ENCODE results near the gene SLC4A3. TPM values are rescaled to one million over a fixed set of nuclear protein-coding genes. Genes with fewer than 3 reads are reported as not detected.

SLC4A3 gene
- total and polyA plus RNA-seq, 2 of the 13 experiments (the other 11 are each of a cell fraction or from before 2014, with no cell fraction given) = 0.18 to 0.95 TPM

GRCh38 chr2:219618733-219619122 is 8.7 kb upstream of the SLC4A3 start (continued):
- TF ChIP-seq ADNP (CRISPR knock-in tag; IDR thresholded peaks at IDR 0.05) (no peak), SNAPC5 (CRISPR knock-in tag; IDR thresholded peaks at IDR 0.05; ENCODE audit: borderline replicate concordance) (no peak), ZNF552 (CRISPR knock-in tag; IDR thresholded peaks at IDR 0.05; ENCODE audit: borderline replicate concordance) (no peak), ZBTB43 (CRISPR knock-in tag; conservative IDR thresholded peaks at IDR 0.05) (no peak), ATRX (CRISPR knock-in tag; IDR thresholded peaks at IDR 0.05; ENCODE audit: borderline replicate concordance) (no peak), ZBTB40 (IDR thresholded peaks at IDR 0.05) (no peak), ZBTB40 (CRISPR knock-in tag; IDR thresholded peaks at IDR 0.05) (0 out of 2 replicates have a peak, but pooled peaks have one; percentile 38), ZNF768 (CRISPR knock-in tag; IDR thresholded peaks at IDR 0.05) (no peak), STAG1 (CRISPR knock-in tag; IDR thresholded peaks at IDR 0.05) (no peak), ZNF619 (CRISPR knock-in tag; IDR thresholded peaks at IDR 0.05) (no peak), MED8 (CRISPR knock-in tag; IDR thresholded peaks at IDR 0.05; ENCODE audit: insufficient replicate concordance) (no peak), DDIT3 (CRISPR knock-in tag; IDR thresholded peaks at IDR 0.05) (no peak), LBX2 (CRISPR knock-in tag; IDR thresholded peaks at IDR 0.05; ENCODE audit: borderline replicate concordance) (no peak), ZNF460 (CRISPR knock-in tag; IDR thresholded peaks at IDR 0.05; ENCODE audit: borderline replicate concordance) (no peak), HOXD1 (CRISPR knock-in tag; IDR thresholded peaks at IDR 0.05) (no peak), PATZ1 (CRISPR knock-in tag; IDR thresholded peaks at IDR 0.05) (no peak), ZNF558 (CRISPR knock-in tag; IDR thresholded peaks at IDR 0.05; ENCODE audit: borderline replicate concordance) (no peak), GABPB1 (CRISPR knock-in tag; IDR thresholded peaks at IDR 0.05) (no peak)
